ENCODE results near the gene FGF14. TPM values are rescaled to one million over a fixed set of nuclear protein-coding genes. Genes with fewer than 3 reads are reported as not detected.

The FGF14 gene
- total and polyA plus RNA-seq, 2 of the 4 experiments (the other 2 are of a cell fraction) = under 0.01 TPM; not detected in 1

- no peak overlapping the region for H3K18ac ChIP-seq (ENCODE audit: low read depth, low read length)
- no peaks in the 10 kb centered on the region for H3K4me1 ChIP-seq (ENCODE audit: control insufficient read depth, insufficient read depth, low read length)
- H2AFZ ChIP-seq (replicated peaks; ENCODE audit: low read length, poor library complexity) = no peak overlapping the region
- H2BK15ac ChIP-seq (ENCODE audit: low read depth, low read length) = no peak overlapping the region
- H3K56ac ChIP-seq (ENCODE audit: extremely low read depth, insufficient read depth, low read length) = no peak overlapping the region
- H3K23ac ChIP-seq (ENCODE audit: low read depth, low read length) = no peak overlapping the region
- H3K9me3 ChIP-seq (ENCODE audit: control insufficient read depth, insufficient read depth, low read length) = no peaks in the 10 kb centered on the region
- H2AK9ac ChIP-seq (replicated peaks; ENCODE audit: low read depth, low read length, poor library complexity) = no peak overlapping the region
- H3K4me3 ChIP-seq (ENCODE audit: insufficient read depth, low read depth, low read length) = no peak overlapping the region
- H2AK5ac ChIP-seq (ENCODE audit: low read depth, low read length) = no peak overlapping the region
- H3K4ac ChIP-seq (ENCODE audit: low read depth, low read length) = no peak overlapping the region
- no peaks in the 10 kb centered on the region for H3K36me3 ChIP-seq (ENCODE audit: control insufficient read depth, insufficient read depth, low read length)
- no peak overlapping the region for H3K9ac ChIP-seq (ENCODE audit: low read depth, low read length)
- TF ChIP-seq, protein P1, sequence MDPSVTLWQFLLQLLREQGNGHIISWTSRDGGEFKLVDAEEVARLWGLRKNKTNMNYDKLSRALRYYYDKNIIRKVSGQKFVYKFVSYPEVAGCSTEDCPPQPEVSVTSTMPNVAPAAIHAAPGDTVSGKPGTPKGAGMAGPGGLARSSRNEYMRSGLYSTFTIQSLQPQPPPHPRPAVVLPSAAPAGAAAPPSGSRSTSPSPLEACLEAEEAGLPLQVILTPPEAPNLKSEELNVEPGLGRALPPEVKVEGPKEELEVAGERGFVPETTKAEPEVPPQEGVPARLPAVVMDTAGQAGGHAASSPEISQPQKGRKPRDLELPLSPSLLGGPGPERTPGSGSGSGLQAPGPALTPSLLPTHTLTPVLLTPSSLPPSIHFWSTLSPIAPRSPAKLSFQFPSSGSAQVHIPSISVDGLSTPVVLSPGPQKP (IDR thresholded peaks at IDR 0.05; ENCODE audit: borderline replicate concordance, low read depth, low read length) = no peak
- TF ChIP-seq CEBPB (IDR thresholded peaks at IDR 0.05; ENCODE audit: low read depth, low read length) = peak; percentile 4; the same call in 1 of the 2 replicates
- BruUV-seq (replicated peaks) = no TSS peak
- dilution Hi-C loops (cut with HindIII; ENCODE audit: low sequenced_read_pairs, unreplicated experiment) = no loop called here
- ATAC-seq (ENCODE audit: low read depth) (no peak), DNase-seq (no peak)
- no peaks in the 10 kb centered on the region for H3K27me3 ChIP-seq (ENCODE audit: control insufficient read depth, insufficient read depth, low read length)
- 53% methylated on average over 2 of the region's 9 CpGs; no CpG with 5 or more reads in 1 of the 2 experiments for WGBS, 2 experiments (ENCODE audit: extremely low coverage in 2 of 2, insufficient read length in 1 of 2)
- in situ Hi-C loops (cut with MboI; ENCODE audit: low sequenced_read_pairs) = no loop called here
- no peak overlapping the region for H2BK5ac ChIP-seq (ENCODE audit: low read depth, low read length, poor library complexity, severe bottlenecking)
- H3K79me1 ChIP-seq (ENCODE audit: low read depth in 1 of 2, low read length in 2 of 2) = no peaks in the 10 kb centered on the region
- H4K20me1 ChIP-seq (ENCODE audit: insufficient read depth, low read length) = no peaks in the 10 kb centered on the region
- ChIA-PET CTCF (no interaction called here), POLR2A (ENCODE audit: unreplicated experiment) (no interaction called here)
- no peak overlapping the region for H2BK20ac ChIP-seq (ENCODE audit: low read depth, low read length)
- intact Hi-C loops (cut with micrococcal nuclease) = no loop called here
- H3K14ac ChIP-seq (replicated peaks; ENCODE audit: low read depth, low read length) = no peak overlapping the region
- no peak overlapping the region for H3K27ac ChIP-seq (ENCODE audit: insufficient read depth, low read length)
- H4K8ac ChIP-seq (ENCODE audit: low read depth in 2 of 2, low read length in 2 of 2) = no peak overlapping the region
- no peaks in the 10 kb centered on the region for H3K9me1 ChIP-seq (ENCODE audit: insufficient read depth, low read length)
- no peak overlapping the region for H4K91ac ChIP-seq (ENCODE audit: insufficient read depth, low read depth, low read length)
- H4K5ac ChIP-seq (ENCODE audit: low read depth, low read length) = no peak overlapping the region
- no peak overlapping the region for H2BK120ac ChIP-seq (ENCODE audit: low read depth, low read length)
- no peak overlapping the region for H3K4me2 ChIP-seq (ENCODE audit: low read depth, low read length)
Measured at GRCh38 chr13:101739382-101740178, 662.3 kb downstream of the FGF14 start.

Data from IMR-90 (cell line).